ENCODE measurements around the gene SUMO3. TPM values are rescaled to one million over a fixed set of nuclear protein-coding genes. Genes with fewer than 3 reads are reported as not detected.

The SUMO3 gene
- total and polyA plus RNA-seq, 2 donors (not counting 1 experiment from before 2014, with no cell fraction given) = 96.3 to 190 TPM

- Histone ChIP-seq H3K27me3 (ENCODE audit: control insufficient read depth, insufficient read depth, low read length) (no peaks in the 10 kb centered on the region), H3K4me2 (ENCODE audit: extremely low read depth, insufficient read depth, low read length) (no peak overlapping the region), H4K20me1 (ENCODE audit: control insufficient read depth, extremely low read depth, insufficient read depth, low read length) (no peaks in the 10 kb centered on the region), H3K27ac (ENCODE audit: insufficient read depth, low read length) (no peak overlapping the region), H3K9ac (ENCODE audit: insufficient read depth, low read length) (no peak overlapping the region), H2AFZ (ENCODE audit: low read length) (no peak overlapping the region), H3K9me3 (ENCODE audit: control insufficient read depth, insufficient read depth, low read depth, low read length) (no peaks in the 10 kb centered on the region), H3K79me2 (ENCODE audit: control insufficient read depth, insufficient read depth, low read length) (peaks cover 36% of the 10 kb centered on the region), H3K4me1 (ENCODE audit: control insufficient read depth, extremely low read depth, insufficient read depth, low read length) (no peaks in the 10 kb centered on the region), H3K36me3 (ENCODE audit: control insufficient read depth, insufficient read depth, low read length) (peaks cover 37% of the 10 kb centered on the region), H3K4me3 (replicated peaks in 1 of 4; ENCODE audit: control extremely low read depth in 1 of 4, insufficient read depth in 1 of 4, low read depth in 3 of 4, low read length in 4 of 4) (no peak overlapping the region)
- DNase-seq (ENCODE audit: low read depth in 2 of 2) = no peak
- TF ChIP-seq, protein P1, sequence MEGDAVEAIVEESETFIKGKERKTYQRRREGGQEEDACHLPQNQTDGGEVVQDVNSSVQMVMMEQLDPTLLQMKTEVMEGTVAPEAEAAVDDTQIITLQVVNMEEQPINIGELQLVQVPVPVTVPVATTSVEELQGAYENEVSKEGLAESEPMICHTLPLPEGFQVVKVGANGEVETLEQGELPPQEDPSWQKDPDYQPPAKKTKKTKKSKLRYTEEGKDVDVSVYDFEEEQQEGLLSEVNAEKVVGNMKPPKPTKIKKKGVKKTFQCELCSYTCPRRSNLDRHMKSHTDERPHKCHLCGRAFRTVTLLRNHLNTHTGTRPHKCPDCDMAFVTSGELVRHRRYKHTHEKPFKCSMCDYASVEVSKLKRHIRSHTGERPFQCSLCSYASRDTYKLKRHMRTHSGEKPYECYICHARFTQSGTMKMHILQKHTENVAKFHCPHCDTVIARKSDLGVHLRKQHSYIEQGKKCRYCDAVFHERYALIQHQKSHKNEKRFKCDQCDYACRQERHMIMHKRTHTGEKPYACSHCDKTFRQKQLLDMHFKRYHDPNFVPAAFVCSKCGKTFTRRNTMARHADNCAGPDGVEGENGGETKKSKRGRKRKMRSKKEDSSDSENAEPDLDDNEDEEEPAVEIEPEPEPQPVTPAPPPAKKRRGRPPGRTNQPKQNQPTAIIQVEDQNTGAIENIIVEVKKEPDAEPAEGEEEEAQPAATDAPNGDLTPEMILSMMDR (conservative IDR thresholded peaks at IDR 0.05 in 1 of 2, IDR thresholded peaks at IDR 0.05 in 1 of 2; ENCODE audit: low read depth in 1 of 2, low read length in 2 of 2) = no peak
- TF ChIP-seq EZH2 (IDR thresholded peaks at IDR 0.05; ENCODE audit: low read length, missing control alignments) = no peak
Observed at GRCh38 chr21:44855572-44855971, 37.7 kb upstream of the SUMO3 start.

DNA sequence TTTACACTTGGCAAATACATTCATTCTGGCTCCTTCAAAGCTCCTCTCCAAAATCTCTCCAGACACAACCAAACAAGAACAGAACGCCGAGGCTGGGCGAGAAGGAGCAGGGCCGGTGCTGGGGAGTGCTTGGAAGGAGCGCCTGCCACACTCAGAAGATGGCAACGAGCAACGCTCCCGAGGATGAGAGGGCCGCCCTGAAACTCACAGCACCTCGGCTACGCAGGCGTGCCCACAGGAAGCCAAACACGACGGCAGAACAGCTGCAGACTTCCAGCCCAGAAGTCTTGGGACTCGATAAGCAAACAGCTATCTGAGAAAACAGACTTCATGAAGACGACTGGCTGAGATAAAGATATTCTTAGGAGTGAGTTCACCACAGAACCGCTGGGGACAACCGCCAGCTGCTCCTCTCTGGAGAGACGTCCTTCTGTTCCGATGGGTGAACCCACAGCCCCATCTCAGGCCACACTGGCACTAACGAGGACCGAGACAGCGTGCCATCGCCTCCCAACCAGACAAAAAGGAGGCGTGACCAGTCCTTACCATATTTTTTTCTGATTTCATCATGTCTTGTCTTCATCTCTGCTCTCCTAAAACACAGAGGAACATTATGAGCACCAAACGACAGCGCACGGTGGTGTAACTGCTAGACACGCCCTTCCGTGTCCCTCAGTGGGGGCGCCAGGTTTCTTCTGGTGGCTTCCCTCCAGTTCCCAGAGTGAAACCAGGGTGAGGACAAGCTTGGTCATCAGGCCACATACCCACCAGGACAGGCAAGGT lies 37.0 kb upstream of the SUMO3 start:
- Histone ChIP-seq H3K4me2 (ENCODE audit: extremely low read depth, insufficient read depth, low read length) (no peak overlapping the region), H3K9ac (ENCODE audit: insufficient read depth, low read length) (no peak overlapping the region), H3K27me3 (ENCODE audit: control insufficient read depth, insufficient read depth, low read length) (no peaks in the 10 kb centered on the region), H3K9me3 (ENCODE audit: control insufficient read depth, insufficient read depth, low read depth, low read length) (no peaks in the 10 kb centered on the region), H3K4me1 (ENCODE audit: control insufficient read depth, extremely low read depth, insufficient read depth, low read length) (no peaks in the 10 kb centered on the region), H2AFZ (ENCODE audit: low read length) (no peak overlapping the region), H4K20me1 (ENCODE audit: control insufficient read depth, extremely low read depth, insufficient read depth, low read length) (no peaks in the 10 kb centered on the region), H3K27ac (ENCODE audit: insufficient read depth, low read length) (no peak overlapping the region), H3K4me3 (replicated peaks in 1 of 4; ENCODE audit: control extremely low read depth in 1 of 4, insufficient read depth in 1 of 4, low read depth in 3 of 4, low read length in 4 of 4) (no peak overlapping the region), H3K79me2 (ENCODE audit: control insufficient read depth, insufficient read depth, low read length) (peaks cover 34% of the 10 kb centered on the region), H3K36me3 (ENCODE audit: control insufficient read depth, insufficient read depth, low read length) (peaks cover 43% of the 10 kb centered on the region)
- TF ChIP-seq, protein P1 (conservative IDR thresholded peaks at IDR 0.05 in 1 of 2, IDR thresholded peaks at IDR 0.05 in 1 of 2; ENCODE audit: low read depth in 1 of 2, low read length in 2 of 2) = no peak
- TF ChIP-seq EZH2 (IDR thresholded peaks at IDR 0.05; ENCODE audit: low read length, missing control alignments) = no peak
- DNase-seq (ENCODE audit: low read depth in 2 of 2) = no peak

GRCh38 chr21:44854391-44854663 lies 36.5 kb upstream of the SUMO3 start:
- Histone ChIP-seq H3K9ac (ENCODE audit: insufficient read depth, low read length) (no peak overlapping the region), H3K27me3 (ENCODE audit: control insufficient read depth, insufficient read depth, low read length) (no peaks in the 10 kb centered on the region), H3K36me3 (ENCODE audit: control insufficient read depth, insufficient read depth, low read length) (peaks cover 45% of the 10 kb centered on the region), H3K27ac (ENCODE audit: insufficient read depth, low read length) (no peak overlapping the region), H4K20me1 (ENCODE audit: control insufficient read depth, extremely low read depth, insufficient read depth, low read length) (no peaks in the 10 kb centered on the region), H3K4me2 (ENCODE audit: extremely low read depth, insufficient read depth, low read length) (no peak overlapping the region), H2AFZ (ENCODE audit: low read length) (no peak overlapping the region), H3K9me3 (ENCODE audit: control insufficient read depth, insufficient read depth, low read depth, low read length) (no peaks in the 10 kb centered on the region), H3K4me1 (ENCODE audit: control insufficient read depth, extremely low read depth, insufficient read depth, low read length) (no peaks in the 10 kb centered on the region), H3K79me2 (ENCODE audit: control insufficient read depth, insufficient read depth, low read length) (peaks cover 30% of the 10 kb centered on the region), H3K4me3 (replicated peaks in 1 of 4; ENCODE audit: control extremely low read depth in 1 of 4, insufficient read depth in 1 of 4, low read depth in 3 of 4, low read length in 4 of 4) (no peak overlapping the region)
- DNase-seq (ENCODE audit: low read depth in 2 of 2) = no peak
- TF ChIP-seq EZH2 (IDR thresholded peaks at IDR 0.05; ENCODE audit: low read length, missing control alignments) = no peak
- TF ChIP-seq, protein P1 (conservative IDR thresholded peaks at IDR 0.05 in 1 of 2, IDR thresholded peaks at IDR 0.05 in 1 of 2; ENCODE audit: low read depth in 1 of 2, low read length in 2 of 2) = no peak

Data from fibroblast of lung (primary cell).